HepG2 (cell line): ENCODE measurements around the gene ANKS4B. TPM values are rescaled to one million over a fixed set of nuclear protein-coding genes. Genes with fewer than 3 reads are reported as not detected.

Source experiments
- BHLHE40 ChIP-seq: IDR thresholded peaks from 2 replicates; pipeline ENCODE4 v1.6.1; 2011; ENCODE audit warnings: low read length, improper control_type of control experiment
- CC2D1A ChIP-seq: sonication (generic); formaldehyde crosslinking; IDR thresholded peaks from 2 replicates; pipeline ENCODE4 v1.8.1; 2023; ENCODE audit warnings: mild to moderate bottlenecking, missing genetic modification reagents
- CHD4 ChIP-seq: fragments of 200-600 bp; sonication (generic); IDR thresholded peaks from 2 replicates; pipeline ENCODE4 v1.7.0; 2017; ENCODE audit warnings: mild to moderate bottlenecking, low read length, borderline replicate concordance
- CREB1 ChIP-seq, 2 experiments: fragments of 450-650 bp in 1 of 2; IDR thresholded peaks; 2 replicates each; pipeline ENCODE4 v1.6.1; 2016 to 2017; ENCODE audit warnings: control low read depth in 1 of 2, mild to moderate bottlenecking in 1 of 2, missing compliant biosample characterization in 1 of 2, missing genetic modification characterization in 1 of 2
- CREB3 ChIP-seq: sonication (generic); formaldehyde crosslinking; IDR thresholded peaks from 2 replicates; pipeline ENCODE4 v1.5.0; 2020; ENCODE audit warnings: missing genetic modification reagents
- ESRRA ChIP-seq: sonication (generic); formaldehyde crosslinking; IDR thresholded peaks from 2 replicates; pipeline ENCODE4 v1.5.1; 2020; ENCODE audit warnings: mild to moderate bottlenecking, low read depth, missing genetic modification reagents
- ETV5 ChIP-seq: IDR thresholded peaks from 2 replicates; pipeline ENCODE4 v1.6.1; 2018; ENCODE audit warnings: missing biosample characterization, missing genetic modification reagents, inconsistent platforms, borderline replicate concordance
- FOXK1 ChIP-seq: sonication (generic); formaldehyde crosslinking; IDR thresholded peaks from 2 replicates; pipeline ENCODE4 v1.4.0; 2020; ENCODE audit warnings: low read depth, missing genetic modification reagents, borderline replicate concordance
- HOMEZ ChIP-seq: IDR thresholded peaks from 2 replicates; pipeline ENCODE4 v1.6.1; 2016; ENCODE audit warnings: low read depth
- IRF2 ChIP-seq: IDR thresholded peaks from 2 replicates; pipeline ENCODE4 v1.6.1; 2018; ENCODE audit warnings: missing genetic modification reagents, missing compliant biosample characterization
- NFATC3 ChIP-seq: sonication (generic); formaldehyde crosslinking; IDR thresholded peaks from 2 replicates; pipeline ENCODE4 v1.5.1; 2020; ENCODE audit warnings: mild to moderate bottlenecking, missing genetic modification reagents
- NFRKB ChIP-seq: fragments of 450-650 bp; IDR thresholded peaks from 2 replicates; pipeline ENCODE4 v1.6.1; 2017
- PHF5A ChIP-seq: IDR thresholded peaks from one replicate; pipeline ENCODE4 v1.6.1; 2018; ENCODE audit warnings: low read depth, missing genetic modification reagents; ENCODE audit not compliant: unreplicated experiment
- PLRG1 ChIP-seq: fragments of 450-650 bp; conservative IDR thresholded peaks from 2 replicates; pipeline ENCODE4 v1.6.1; 2016
- RAD21 ChIP-seq: fragments of 450-650 bp; formaldehyde crosslinking; IDR thresholded peaks from 2 replicates; pipeline ENCODE4 v1.5.0; 2020; ENCODE audit warnings: mild to moderate bottlenecking
- RARA ChIP-seq: IDR thresholded peaks from 2 replicates; pipeline ENCODE4 v1.6.1; 2016; ENCODE audit warnings: missing genetic modification reagents, missing compliant biosample characterization
- SIN3A ChIP-seq: IDR thresholded peaks from 2 replicates; pipeline ENCODE4 v1.6.1; 2011; ENCODE audit warnings: low read depth, mild to moderate bottlenecking, control low read depth, low read length, borderline replicate concordance
- SMARCC2 ChIP-seq: fragments of 450-650 bp; IDR thresholded peaks from 2 replicates; pipeline ENCODE4 v1.6.1; 2017; ENCODE audit warnings: antibody characterized with exemption, mild to moderate bottlenecking
- SNRNP70 ChIP-seq: fragments of 200-400 bp; formaldehyde crosslinking; IDR thresholded peaks from 2 replicates; pipeline ENCODE4 v1.6.1; 2017; ENCODE audit warnings: mild to moderate bottlenecking, low read depth, low read length, moderate library complexity
- THAP7 ChIP-seq: sonication (generic); formaldehyde crosslinking; IDR thresholded peaks from 2 replicates; pipeline ENCODE4 v1.8.1; 2023; ENCODE audit warnings: mild to moderate bottlenecking, missing genetic modification reagents
- ZNF10 ChIP-seq: sonication (generic); formaldehyde crosslinking; IDR thresholded peaks from 2 replicates; pipeline ENCODE4 v1.4.0; 2020; ENCODE audit warnings: mild to moderate bottlenecking, low read depth, missing genetic modification reagents, borderline replicate concordance
- ZNF274 ChIP-seq: sonication (generic); formaldehyde crosslinking; IDR thresholded peaks from 2 replicates; pipeline ENCODE4 v1.5.1; 2020; ENCODE audit warnings: mild to moderate bottlenecking, missing genetic modification reagents
- ZNF33B ChIP-seq: sonication (generic); formaldehyde crosslinking; IDR thresholded peaks from 2 replicates; pipeline ENCODE4 v1.5.1; 2020; ENCODE audit warnings: mild to moderate bottlenecking, missing genetic modification reagents
- ZNF362 ChIP-seq: sonication (generic); formaldehyde crosslinking; IDR thresholded peaks from 2 replicates; pipeline ENCODE4 v1.4.0; 2020; ENCODE audit warnings: missing genetic modification reagents, mild to moderate bottlenecking, borderline replicate concordance
- ZNF670 ChIP-seq: sonication (generic); formaldehyde crosslinking; IDR thresholded peaks from 2 replicates; pipeline ENCODE4 v1.8.0; 2022; ENCODE audit warnings: mild to moderate bottlenecking, missing genetic modification reagents, borderline replicate concordance
- ZNF816 ChIP-seq: sonication (generic); formaldehyde crosslinking; IDR thresholded peaks from 2 replicates; pipeline ENCODE4 v1.8.0; 2022; ENCODE audit warnings: missing genetic modification reagents, mild to moderate bottlenecking, borderline replicate concordance
- polyA plus RNA-seq, 8 experiments: library from polyadenylated mRNA; depleted of rRNA in 3 of 8; stranded (reverse) in 7 of 8; unstranded in 1 of 8; fragments of >200 nt; fragmentation: Illumina TruSeq in 4 of 8; extraction: Trizol in 4 of 8; gene quantifications; 2 replicates each; pipeline versions ENCODE4 v1.2.1 to v1.2.3, GENCODE V29; 2011 to 2016; ENCODE audit warnings: low read depth in 4 of 8, missing spikeins in 1 of 8, mixed read lengths in 1 of 8; ENCODE audit not compliant: insufficient read depth in 1 of 8
- total RNA-seq, 5 experiments: library from RNA; depleted of rRNA; stranded (reverse); fragments of >200 nt; fragmentation: Illumina TruSeq; extraction: Trizol; gene quantifications; 2 replicates each; pipeline ENCODE4 v1.2.3, GENCODE V29; 2016; ENCODE audit warnings: low read depth in 1 of 5

The ANKS4B gene
- total and polyA plus RNA-seq, 2 of the 13 experiments (the other 11 are each of a cell fraction or from before 2014, with no cell fraction given): 6.5 to 30.0 TPM

GRCh38 chr16:21263640-21264570, 30.4 kb downstream of the ANKS4B start (continued):
- TF ChIP-seq HOMEZ (CRISPR knock-in tag) (no peak; the same call in 1 of the 2 replicates), CC2D1A (CRISPR knock-in tag) (0 out of 2 replicates have a peak, but pooled peaks have one; percentile 35), PHF5A (CRISPR knock-in tag) (no peak), IRF2 (CRISPR knock-in tag) (0 out of 2 replicates have a peak, but pooled peaks have one; percentile 48), ESRRA (CRISPR knock-in tag) (peak; percentile 65; the same call in 1 of the 2 replicates), NFATC3 (CRISPR knock-in tag) (no peak), CHD4 (no peak), CREB3 (no peak), SMARCC2 (no peak), RARA (peak; percentile 40; the same call in 1 of the 2 replicates), RAD21 (CRISPR knock-in tag) (no peak), ZNF670 (CRISPR knock-in tag) (peak; percentile 18; the same call in 1 of the 2 replicates), ZNF362 (no peak), ZNF10 (CRISPR knock-in tag) (no peak), SIN3A (peak; percentile 51; the same call in 1 of the 2 replicates), PLRG1 (no peak), ZNF33B (no peak; the same call in 1 of the 2 replicates), CREB1 (IDR thresholded peaks at IDR 0.05) (peak; percentile 37; the same call in 1 of the 2 replicates), CREB1 (CRISPR knock-in tag; IDR thresholded peaks at IDR 0.05) (no peak; the same call in 1 of the 2 replicates), ZNF816 (CRISPR knock-in tag) (0 out of 2 replicates have a peak, but pooled peaks have one; percentile 22), THAP7 (no peak), NFRKB (no peak), BHLHE40 (0 out of 2 replicates have a peak, but pooled peaks have one; percentile 18), ETV5 (CRISPR knock-in tag) (peak; percentile 52; the same call in 1 of the 2 replicates), FOXK1 (CRISPR knock-in tag) (peak; percentile 40; the same call in 1 of the 2 replicates), ZNF274 (CRISPR knock-in tag) (no peak), SNRNP70 (no peak)
